CD4-positive, alpha-beta T cell treated with Interferon alpha-2 for 1 hour (primary cell): ENCODE measurements around the gene KNTC1.
A peak's percentile ranks its signal among the peaks of the same experiment; 100 is the strongest.
"Not testable (repeated sequence)": the region's sequence is repeated elsewhere in the genome, so short reads cannot be mapped to it uniquely, and the experiment has no call there.

Experiments
- DNase-seq, 2 donors: peaks; one replicate each; pipeline ENCODE4 v3.0.0-alpha.2; 2020 to 2022

The KNTC1 gene

GRCh38 chr12:122526683-122527477 is at the start of gene KNTC1, which contains the start of gene RSRC2:
KNTC1 (plus strand) TSS chr12:122527249; CDS start chr12:122530064, 2,815 bp downstream.
RSRC2 (minus strand) TSS chr12:122526936; CDS start chr12:122526853, 83 bp downstream.
- peak; percentile 99 to 100 for DNase-seq

GRCh38 chr12:122480753-122481152 is 46.3 kb upstream of the KNTC1 start:
- DNase-seq, result no peak

- no peak for DNase-seq
These were observed 45.2 kb upstream of the KNTC1 start for GRCh38 chr12:122481861-122482260.

- DNase-seq, result no peak
These were observed 43.1 kb upstream of the KNTC1 start for GRCh38 chr12:122483969-122484368.

- not testable (repeated sequence) for DNase-seq
These were observed 42.7 kb upstream of the KNTC1 start for GRCh38 chr12:122484385-122484784.

GRCh38 chr12:122486360-122486759 is 40.7 kb upstream of the KNTC1 start:
- not testable (repeated sequence) for DNase-seq

- DNase-seq, result no peak
These were observed 40.1 kb upstream of the KNTC1 start for GRCh38 chr12:122486805-122487426.

GRCh38 chr12:122487807-122488206 is 39.2 kb upstream of the KNTC1 start:
- DNase-seq, result not testable (repeated sequence)

GRCh38 chr12:122489038-122489437 is 38.0 kb upstream of the KNTC1 start:
- DNase-seq, result no peak

- DNase-seq, result no peak
These were observed 35.1 kb upstream of the KNTC1 start for GRCh38 chr12:122491991-122492390.

- not testable (repeated sequence) for DNase-seq
These were observed 33.8 kb upstream of the KNTC1 start for GRCh38 chr12:122493222-122493621.

- no peak for DNase-seq
These were observed 31.8 kb upstream of the KNTC1 start for GRCh38 chr12:122495258-122495657.

GRCh38 chr12:122499991-122500684 is 26.9 kb upstream of the KNTC1 start:
- DNase-seq, result peak; percentile 23 to 58

GRCh38 chr12:122500685-122501488 is 26.2 kb upstream of the KNTC1 start, which contains the start of gene ZCCHC8:
ZCCHC8 (minus strand) TSS chr12:122500932; CDS start chr12:122500840, 92 bp downstream.
- peak; percentile 96 to 97 for DNase-seq

GRCh38 chr12:122501489-122501989 is 25.5 kb upstream of the KNTC1 start:
- no peak for DNase-seq

- DNase-seq, result no peak
These were observed 23.8 kb upstream of the KNTC1 start for GRCh38 chr12:122503147-122503751.

- DNase-seq, result no peak
These were observed 23.1 kb upstream of the KNTC1 start for GRCh38 chr12:122503783-122504590.

- no peak for DNase-seq
These were observed 21.5 kb upstream of the KNTC1 start for GRCh38 chr12:122505419-122506051.

GRCh38 chr12:122506393-122506938 is 20.6 kb upstream of the KNTC1 start:
- DNase-seq, result no peak

GRCh38 chr12:122508163-122508562 is 18.9 kb upstream of the KNTC1 start:
- DNase-seq, result no peak
